Left ventricle myocardium inferior (tissue), 1 donor: Measurements from ENCODE around the gene PLAGL1. TPM values are rescaled to one million over a fixed set of nuclear protein-coding genes. Genes with fewer than 3 reads are reported as not detected.
"Not testable (repeated sequence)": the region's sequence is repeated elsewhere in the genome, so short reads cannot be mapped to it uniquely, and the experiment has no call there.

Experiments used
- DNase-seq: peaks from one replicate; pipeline ENCODE4 v3.0.0-alpha.2; 2020
- H3K27ac ChIP-seq: fragments of 200-600 bp; replicated peaks from 2 replicates; pipeline ENCODE4 v1.8.0; 2021
- H3K27me3 ChIP-seq: fragments of 200-600 bp; 2 replicates; pipeline ENCODE4 v1.8.0; 2021; ENCODE audit warnings: low read depth
- H3K36me3 ChIP-seq: fragments of 200-600 bp; 2 replicates; pipeline ENCODE4 v1.8.0; 2021
- H3K4me1 ChIP-seq: fragments of 200-600 bp; 2 replicates; pipeline ENCODE4 v1.8.0; 2021
- H3K4me3 ChIP-seq: fragments of 200-600 bp; 2 replicates; pipeline ENCODE4 v1.8.0; 2021; ENCODE audit warnings: mild to moderate bottlenecking, moderate library complexity
- H3K9me3 ChIP-seq: fragments of 200-600 bp; replicated peaks from 2 replicates; pipeline ENCODE4 v1.8.0; 2021
- intact Hi-C: fragments of 100-400 bp; cut with micrococcal nuclease; formaldehyde crosslinking; loops from one replicate; pipeline ENCODE4 v1.11.0; 2022
- total RNA-seq: library from RNA; stranded (reverse); fragmentation: NEBNext Ultra II Directional; extraction: Animal tissue kit (Norgen Biotek cat#: 25700); gene quantifications from one replicate; pipeline ENCODE4 v1.2.1, GENCODE V29; 2021
- TF ChIP-seq, protein P1 (sequence below): fragments of 200-600 bp; IDR thresholded peaks from 2 replicates; pipeline ENCODE4 v1.8.0; 2021; ENCODE audit warnings: antibody characterized with exemption, mild to moderate bottlenecking, borderline replicate concordance
- donor health status: DM: no; HTN: yes; CAD: no; lungs with severe emphysema.

PLAGL1 gene
- total RNA-seq, 1 donor from 2014 or later = 10.5 TPM

- intact Hi-C loops = no loop called here
- Histone ChIP-seq H3K9me3 (peaks cover 22% of the 10 kb centered on the region), H3K4me3 (no peak overlapping the region), H3K4me1 (no peaks in the 10 kb centered on the region), H3K36me3 (no peaks in the 10 kb centered on the region), H3K27ac (no peak overlapping the region), H3K27me3 (peaks cover 13% of the 10 kb centered on the region)
- no peak for DNase-seq
- TF ChIP-seq, protein P1, sequence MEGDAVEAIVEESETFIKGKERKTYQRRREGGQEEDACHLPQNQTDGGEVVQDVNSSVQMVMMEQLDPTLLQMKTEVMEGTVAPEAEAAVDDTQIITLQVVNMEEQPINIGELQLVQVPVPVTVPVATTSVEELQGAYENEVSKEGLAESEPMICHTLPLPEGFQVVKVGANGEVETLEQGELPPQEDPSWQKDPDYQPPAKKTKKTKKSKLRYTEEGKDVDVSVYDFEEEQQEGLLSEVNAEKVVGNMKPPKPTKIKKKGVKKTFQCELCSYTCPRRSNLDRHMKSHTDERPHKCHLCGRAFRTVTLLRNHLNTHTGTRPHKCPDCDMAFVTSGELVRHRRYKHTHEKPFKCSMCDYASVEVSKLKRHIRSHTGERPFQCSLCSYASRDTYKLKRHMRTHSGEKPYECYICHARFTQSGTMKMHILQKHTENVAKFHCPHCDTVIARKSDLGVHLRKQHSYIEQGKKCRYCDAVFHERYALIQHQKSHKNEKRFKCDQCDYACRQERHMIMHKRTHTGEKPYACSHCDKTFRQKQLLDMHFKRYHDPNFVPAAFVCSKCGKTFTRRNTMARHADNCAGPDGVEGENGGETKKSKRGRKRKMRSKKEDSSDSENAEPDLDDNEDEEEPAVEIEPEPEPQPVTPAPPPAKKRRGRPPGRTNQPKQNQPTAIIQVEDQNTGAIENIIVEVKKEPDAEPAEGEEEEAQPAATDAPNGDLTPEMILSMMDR = no peak
These were observed 39.6 kb upstream of the PLAGL1 start for GRCh38 chr6:144047688-144048087.

- Histone ChIP-seq H3K9me3 (peaks cover 23% of the 10 kb centered on the region), H3K27me3 (peaks cover 13% of the 10 kb centered on the region)
- DNase-seq, H3K4me1 ChIP-seq, H3K4me3 ChIP-seq, H3K36me3 ChIP-seq, intact Hi-C loops, H3K27ac ChIP-seq: not testable (repeated sequence)
These were observed 38.6 kb upstream of the PLAGL1 start for GRCh38 chr6:144046672-144047071.

DNA sequence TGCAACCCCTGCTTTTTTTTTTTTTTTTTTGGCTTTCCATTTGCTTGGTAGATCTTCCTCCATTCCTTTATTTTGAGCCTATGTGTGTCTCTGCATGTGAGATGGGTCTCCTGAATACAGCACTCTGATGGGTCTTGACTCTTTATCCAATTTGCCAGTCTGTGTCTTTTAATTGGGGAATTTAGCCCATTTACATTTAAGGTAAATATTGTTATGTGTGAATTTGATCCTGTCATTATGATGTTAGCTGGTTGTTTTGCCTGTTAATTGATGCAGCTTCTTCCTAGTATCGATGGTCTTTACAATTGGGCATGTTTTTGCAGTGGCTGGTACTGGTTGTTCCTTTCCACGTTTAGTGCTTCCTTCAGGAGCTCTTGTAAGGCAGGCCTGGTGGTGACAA is 36.9 kb upstream of the PLAGL1 start:
- peaks cover 25% of the 10 kb centered on the region for H3K9me3 ChIP-seq
- DNase-seq, H3K4me3 ChIP-seq, intact Hi-C loops, H3K36me3 ChIP-seq, H3K27ac ChIP-seq, H3K4me1 ChIP-seq: not testable (repeated sequence)
- peaks cover 13% of the 10 kb centered on the region for H3K27me3 ChIP-seq

DNA sequence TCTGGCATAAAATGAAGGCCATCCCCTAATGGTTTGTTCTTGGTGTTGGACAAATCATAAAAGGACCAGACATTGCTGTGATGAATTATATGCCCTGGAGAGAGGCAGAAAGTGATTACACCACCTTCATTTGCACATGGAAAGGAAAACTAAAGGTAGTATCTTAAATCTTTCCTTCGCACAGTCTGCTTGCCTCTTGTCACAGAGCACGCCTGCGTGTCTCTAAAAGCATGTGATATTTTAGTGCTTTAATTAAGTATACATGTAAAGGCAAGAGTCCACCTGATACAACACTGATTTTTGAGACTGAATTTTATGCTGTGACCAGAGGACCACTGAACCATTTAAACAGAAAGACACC is 28.8 kb upstream of the PLAGL1 start:
- H3K27ac ChIP-seq = peak overlapping the region; percentile 25
- H3K4me1 ChIP-seq = no peaks in the 10 kb centered on the region
- H3K27me3 ChIP-seq = peaks cover 5% of the 10 kb centered on the region
- intact Hi-C loops = no loop called here
- H3K4me3 ChIP-seq = peak overlapping the region; percentile 54
- TF ChIP-seq, protein P1 = no peak
- DNase-seq = no peak
- peaks cover 3% of the 10 kb centered on the region for H3K9me3 ChIP-seq
- no peaks in the 10 kb centered on the region for H3K36me3 ChIP-seq

DNA sequence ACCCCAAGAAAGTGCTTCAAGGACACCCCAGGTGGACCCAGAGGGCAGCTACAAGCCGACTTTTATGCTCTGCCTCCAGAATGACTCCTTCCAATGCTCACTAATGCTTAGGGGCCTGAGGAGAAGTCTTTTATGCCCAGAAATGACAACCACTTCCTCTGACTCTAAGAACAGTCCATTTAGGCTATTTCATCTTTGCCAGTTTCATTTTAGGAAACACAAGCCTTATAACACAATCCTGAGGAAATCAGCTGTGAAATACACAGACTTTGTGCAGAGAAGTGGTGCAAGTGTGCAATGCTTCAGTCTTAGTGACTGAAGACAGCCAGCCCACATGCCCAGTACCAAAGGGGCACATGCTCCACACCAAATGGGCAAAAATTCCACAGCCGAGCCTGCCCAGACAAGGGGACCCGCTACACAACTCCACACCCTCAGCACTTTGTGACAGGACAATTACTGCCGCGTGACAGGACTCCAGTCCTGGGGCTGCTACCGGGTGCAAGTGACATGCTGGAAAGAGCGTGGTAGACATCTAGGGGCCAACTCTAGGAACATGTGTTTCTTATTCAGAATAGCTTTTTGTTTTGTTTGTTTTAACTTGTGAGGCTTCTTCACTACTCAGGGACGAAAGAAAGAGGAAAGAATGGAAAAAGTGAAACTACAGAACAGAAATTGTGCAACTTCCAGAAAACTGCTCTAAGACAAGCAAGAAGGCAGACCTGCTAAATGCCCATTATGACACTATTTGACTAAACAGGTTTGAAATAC is 28.2 kb upstream of the PLAGL1 start:
- no peak for DNase-seq
- intact Hi-C loops = no loop called here
- Histone ChIP-seq H3K9me3 (no peaks in the 10 kb centered on the region), H3K4me3 (peak overlapping the region; percentile 54), H3K27ac (peak overlapping the region; percentile 51), H3K4me1 (no peaks in the 10 kb centered on the region), H3K36me3 (no peaks in the 10 kb centered on the region), H3K27me3 (peaks cover 5% of the 10 kb centered on the region)
- TF ChIP-seq, protein P1 = no peak

GRCh38 chr6:144035416-144035815 is 27.4 kb upstream of the PLAGL1 start:
- Histone ChIP-seq H3K4me3 (no peak overlapping the region), H3K36me3 (no peaks in the 10 kb centered on the region), H3K27me3 (peaks cover 5% of the 10 kb centered on the region), H3K9me3 (no peaks in the 10 kb centered on the region), H3K4me1 (no peaks in the 10 kb centered on the region), H3K27ac (no peak overlapping the region)
- no peak for DNase-seq
- intact Hi-C loops = no loop called here
- TF ChIP-seq, protein P1 = no peak
